BLaER1 (cell line): ENCODE results near the gene CDCA7.

Experiments used
- H3K27ac ChIP-seq: shearing (Covaris generic); formaldehyde crosslinking; 2 replicates; pipeline ENCODE4 v1.8.1; 2022
- H3K27me3 ChIP-seq: shearing (Covaris generic); formaldehyde crosslinking; 2 replicates; pipeline ENCODE4 v1.8.1; 2022
- H3K36me3 ChIP-seq: shearing (Covaris generic); formaldehyde crosslinking; 2 replicates; pipeline ENCODE4 v1.8.1; 2022
- H3K4me1 ChIP-seq: shearing (Covaris generic); formaldehyde crosslinking; 2 replicates; pipeline ENCODE4 v1.8.1; 2022
- H3K4me2 ChIP-seq: shearing (Covaris generic); formaldehyde crosslinking; 2 replicates; pipeline ENCODE4 v1.8.1; 2022
- H3K4me3 ChIP-seq: shearing (Covaris generic); formaldehyde crosslinking; 2 replicates; pipeline ENCODE4 v1.8.1; 2022
- H3K9ac ChIP-seq: shearing (Covaris generic); formaldehyde crosslinking; 2 replicates; pipeline ENCODE4 v1.8.1; 2022
- H3K9me3 ChIP-seq: shearing (Covaris generic); formaldehyde crosslinking; 2 replicates; pipeline ENCODE4 v1.8.1; 2022
- H4K20me1 ChIP-seq: shearing (Covaris generic); formaldehyde crosslinking; 2 replicates; pipeline ENCODE4 v1.8.1; 2022
- Cebpa-rat ChIP-seq: shearing (Covaris generic); IDR thresholded peaks from 2 replicates; pipeline ENCODE4 v1.8.1; 2022

CDCA7 gene

DNA sequence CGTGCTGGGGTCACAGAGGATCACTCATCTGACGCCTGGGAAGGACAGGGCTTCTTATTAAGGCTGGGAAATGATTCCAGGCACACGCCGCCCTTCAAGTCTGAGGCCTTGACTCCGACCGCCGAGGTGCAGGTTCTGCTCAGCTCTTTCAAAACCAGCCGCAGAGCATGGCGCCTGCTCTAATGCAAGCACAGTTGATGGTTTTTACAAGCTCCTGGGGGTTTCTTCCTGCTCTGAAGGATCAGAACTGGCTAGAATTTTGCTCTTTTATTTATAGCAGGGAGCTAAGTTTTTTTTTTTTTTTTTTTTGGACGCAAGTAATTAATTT is 32.0 kb downstream of the CDCA7 start:
- no peaks in the 10 kb centered on the region for H3K9me3 ChIP-seq
- no peak overlapping the region for H3K4me2 ChIP-seq
- no peaks in the 10 kb centered on the region for H4K20me1 ChIP-seq
- no peak for TF ChIP-seq Cebpa-rat
- peaks cover 14% of the 10 kb centered on the region for H3K4me1 ChIP-seq
- H3K4me3 ChIP-seq, result no peak overlapping the region
- H3K27ac ChIP-seq, result no peak overlapping the region
- peaks cover 24% of the 10 kb centered on the region for H3K36me3 ChIP-seq
- no peaks in the 10 kb centered on the region for H3K27me3 ChIP-seq
- H3K9ac ChIP-seq, result no peak overlapping the region

DNA sequence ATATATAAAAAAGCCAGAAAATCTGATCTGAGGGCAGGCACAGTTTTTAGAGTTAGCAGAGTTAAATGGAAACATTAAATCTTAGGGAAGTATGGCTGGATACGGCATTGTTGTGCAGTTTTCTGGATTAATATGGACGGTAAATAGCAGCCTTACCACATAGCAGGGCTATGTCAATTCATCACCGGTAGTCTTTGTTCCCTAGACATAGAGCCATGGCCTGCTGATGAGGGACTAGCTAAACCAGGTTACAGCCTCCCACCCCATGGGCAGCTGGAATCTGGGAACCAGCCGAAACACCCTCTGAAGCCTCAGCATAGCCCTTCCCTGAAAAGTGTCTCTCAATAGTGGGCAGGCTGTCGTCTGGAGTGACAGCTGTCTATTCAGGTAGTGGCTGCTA is 32.4 kb downstream of the CDCA7 start:
- H3K27ac ChIP-seq, result no peak overlapping the region
- H3K4me1 ChIP-seq, result peaks cover 14% of the 10 kb centered on the region
- H3K27me3 ChIP-seq, result no peaks in the 10 kb centered on the region
- no peak for TF ChIP-seq Cebpa-rat
- peaks cover 24% of the 10 kb centered on the region for H3K36me3 ChIP-seq
- H3K9ac ChIP-seq, result no peak overlapping the region
- no peak overlapping the region for H3K4me3 ChIP-seq
- H3K9me3 ChIP-seq, result no peaks in the 10 kb centered on the region
- no peaks in the 10 kb centered on the region for H4K20me1 ChIP-seq
- H3K4me2 ChIP-seq, result no peak overlapping the region

- Histone ChIP-seq H3K9ac (no peak overlapping the region), H3K4me1 (peaks cover 14% of the 10 kb centered on the region), H4K20me1 (no peaks in the 10 kb centered on the region), H3K27ac (no peak overlapping the region), H3K4me2 (no peak overlapping the region), H3K27me3 (no peaks in the 10 kb centered on the region), H3K4me3 (no peak overlapping the region), H3K36me3 (peaks cover 23% of the 10 kb centered on the region), H3K9me3 (no peaks in the 10 kb centered on the region)
- TF ChIP-seq Cebpa-rat, result no peak
Observed at GRCh38 chr2:173387660-173388059, 33.0 kb downstream of the CDCA7 start.

GRCh38 chr2:173388795-173389194 is 34.1 kb downstream of the CDCA7 start:
- Histone ChIP-seq H3K4me1 (peaks cover 14% of the 10 kb centered on the region), H3K27me3 (no peaks in the 10 kb centered on the region), H3K4me2 (no peak overlapping the region), H3K9ac (no peak overlapping the region), H4K20me1 (no peaks in the 10 kb centered on the region), H3K4me3 (no peak overlapping the region), H3K27ac (no peak overlapping the region), H3K9me3 (no peaks in the 10 kb centered on the region), H3K36me3 (peaks cover 11% of the 10 kb centered on the region)
- TF ChIP-seq Cebpa-rat, result no peak

DNA sequence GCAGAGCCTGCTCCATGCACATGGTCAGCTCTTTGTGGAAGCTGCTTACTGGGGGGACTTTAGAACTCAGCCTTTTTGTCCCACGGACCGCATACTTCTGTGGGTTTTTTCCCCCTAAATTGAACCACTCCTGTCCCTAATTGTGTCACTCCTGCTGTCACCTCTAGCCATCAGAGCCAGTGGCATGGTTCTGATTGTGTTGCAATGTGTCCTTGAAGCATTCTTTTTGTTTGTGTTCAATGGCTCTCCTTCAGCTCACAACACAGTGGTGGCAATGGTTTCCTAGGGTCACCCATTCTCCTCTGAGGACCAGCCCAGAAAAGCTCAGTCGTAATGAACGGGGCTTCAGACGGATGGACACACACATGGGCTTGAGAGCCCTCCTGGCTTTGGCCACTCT is 35.4 kb downstream of the CDCA7 start:
- H3K4me2 ChIP-seq, result no peak overlapping the region
- no peaks in the 10 kb centered on the region for H3K9me3 ChIP-seq
- no peaks in the 10 kb centered on the region for H4K20me1 ChIP-seq
- H3K36me3 ChIP-seq, result 0 out of 2 replicates have a peak, but pooled peaks cover 4% of the 10 kb centered on the region
- H3K4me1 ChIP-seq, result peaks cover 14% of the 10 kb centered on the region
- H3K27ac ChIP-seq, result no peak overlapping the region
- TF ChIP-seq Cebpa-rat, result no peak
- H3K27me3 ChIP-seq, result no peaks in the 10 kb centered on the region
- no peak overlapping the region for H3K9ac ChIP-seq
- no peak overlapping the region for H3K4me3 ChIP-seq

- H3K9ac ChIP-seq, result no peak overlapping the region
- H3K4me2 ChIP-seq, result no peak overlapping the region
- peaks cover 4% of the 10 kb centered on the region; the same call in 1 of the 2 replicates for H3K4me1 ChIP-seq
- no peak for TF ChIP-seq Cebpa-rat
- H3K9me3 ChIP-seq, result no peaks in the 10 kb centered on the region
- H4K20me1 ChIP-seq, result no peaks in the 10 kb centered on the region
- H3K4me3 ChIP-seq, result no peak overlapping the region
- H3K27me3 ChIP-seq, result no peaks in the 10 kb centered on the region
- no peak overlapping the region for H3K27ac ChIP-seq
- 0 out of 2 replicates have a peak, but pooled peaks cover 4% of the 10 kb centered on the region for H3K36me3 ChIP-seq
Observed at GRCh38 chr2:173392731-173393130, 38.1 kb downstream of the CDCA7 start.

DNA sequence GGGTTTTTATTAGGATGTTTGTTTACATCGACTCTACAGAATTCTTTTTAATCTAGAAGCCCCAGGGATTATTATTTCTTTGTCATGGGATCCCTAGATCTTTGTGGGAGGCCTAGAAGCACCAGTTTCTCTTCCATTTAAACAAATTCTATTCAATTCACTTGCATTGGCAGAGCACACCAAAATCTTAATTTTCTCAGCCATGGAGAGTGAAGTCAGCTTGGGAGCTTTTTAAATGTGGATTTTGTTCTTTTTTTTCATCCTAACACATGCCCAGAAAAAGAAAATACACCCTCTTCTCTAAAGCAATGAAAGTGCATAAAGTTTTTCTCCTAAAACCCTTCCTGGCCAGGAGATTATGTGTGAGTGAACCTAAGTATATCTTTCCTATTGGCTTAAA is 38.5 kb downstream of the CDCA7 start:
- TF ChIP-seq Cebpa-rat, result no peak
- peaks cover 4% of the 10 kb centered on the region; the same call in 1 of the 2 replicates for H3K4me1 ChIP-seq
- H3K4me3 ChIP-seq, result no peak overlapping the region
- H4K20me1 ChIP-seq, result no peaks in the 10 kb centered on the region
- H3K27ac ChIP-seq, result no peak overlapping the region
- no peak overlapping the region for H3K9ac ChIP-seq
- H3K27me3 ChIP-seq, result no peaks in the 10 kb centered on the region
- no peak overlapping the region for H3K4me2 ChIP-seq
- 0 out of 2 replicates have a peak, but pooled peaks cover 4% of the 10 kb centered on the region for H3K36me3 ChIP-seq
- no peaks in the 10 kb centered on the region for H3K9me3 ChIP-seq

GRCh38 chr2:173393636-173394035 is 39.0 kb downstream of the CDCA7 start:
- Histone ChIP-seq H3K9ac (no peak overlapping the region), H3K4me3 (no peak overlapping the region), H3K27me3 (no peaks in the 10 kb centered on the region), H3K4me1 (peaks cover 4% of the 10 kb centered on the region; the same call in 1 of the 2 replicates), H3K27ac (no peak overlapping the region), H4K20me1 (no peaks in the 10 kb centered on the region), H3K4me2 (no peak overlapping the region), H3K9me3 (no peaks in the 10 kb centered on the region), H3K36me3 (no peaks in the 10 kb centered on the region)
- TF ChIP-seq Cebpa-rat, result no peak

DNA sequence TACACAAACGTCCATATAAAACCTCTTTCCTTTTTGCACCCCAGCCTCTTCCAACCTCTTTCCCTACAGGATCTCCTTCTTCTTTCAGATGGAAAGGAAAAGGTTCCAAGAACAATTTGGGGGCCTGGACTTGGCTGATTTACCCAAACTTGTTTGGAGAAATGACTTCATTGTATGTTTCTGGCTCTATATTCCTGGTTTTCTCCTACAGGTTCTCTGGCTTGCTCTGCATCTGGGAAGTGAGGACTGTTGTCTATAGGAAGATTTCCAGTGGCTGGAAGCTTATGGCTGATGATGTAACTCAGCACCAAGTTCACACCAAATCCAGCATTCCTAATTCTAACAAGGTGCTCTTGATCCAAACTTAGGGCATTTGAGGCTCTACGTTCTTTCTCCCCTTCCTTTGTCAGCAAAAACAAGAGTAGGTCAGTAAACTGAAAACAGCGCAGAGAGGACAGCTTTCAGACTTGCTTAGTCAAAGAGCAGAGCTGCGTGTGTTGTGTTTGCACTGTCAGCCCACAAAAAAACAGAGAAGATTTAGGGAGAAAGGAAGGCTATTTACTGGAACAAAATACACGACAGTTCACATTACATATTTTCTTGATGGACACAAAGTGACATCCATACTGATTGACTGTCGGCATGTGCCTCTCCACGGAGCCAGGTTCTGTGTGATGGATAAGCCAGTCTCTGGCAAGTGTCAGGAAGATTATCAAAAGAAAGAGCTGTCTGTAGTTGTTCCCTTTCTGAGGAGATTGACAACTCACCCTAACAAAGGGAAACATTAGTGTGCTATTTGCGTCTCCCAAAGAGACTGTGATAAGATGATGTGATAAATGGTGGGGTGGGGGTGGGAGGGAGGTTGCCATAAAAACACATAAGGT is 39.7 kb downstream of the CDCA7 start:
- Histone ChIP-seq H4K20me1 (no peaks in the 10 kb centered on the region), H3K4me2 (no peak overlapping the region), H3K4me1 (peaks cover 4% of the 10 kb centered on the region; the same call in 1 of the 2 replicates), H3K36me3 (no peaks in the 10 kb centered on the region), H3K9ac (no peak overlapping the region), H3K27ac (no peak overlapping the region), H3K27me3 (no peaks in the 10 kb centered on the region), H3K9me3 (no peaks in the 10 kb centered on the region), H3K4me3 (no peak overlapping the region)
- TF ChIP-seq Cebpa-rat, result no peak

GRCh38 chr2:173395567-173396351 is 41.1 kb downstream of the CDCA7 start:
- no peaks in the 10 kb centered on the region for H3K27me3 ChIP-seq
- TF ChIP-seq Cebpa-rat, result no peak
- no peak overlapping the region for H3K4me2 ChIP-seq
- H4K20me1 ChIP-seq, result no peaks in the 10 kb centered on the region
- no peak overlapping the region for H3K27ac ChIP-seq
- no peak overlapping the region for H3K9ac ChIP-seq
- peaks cover 4% of the 10 kb centered on the region; the same call in 1 of the 2 replicates for H3K4me1 ChIP-seq
- no peaks in the 10 kb centered on the region for H3K9me3 ChIP-seq
- H3K4me3 ChIP-seq, result no peak overlapping the region
- H3K36me3 ChIP-seq, result no peaks in the 10 kb centered on the region
